ENCODE results near the gene GPR155. TPM values are rescaled to one million over a fixed set of nuclear protein-coding genes. Genes with fewer than 3 reads are reported as not detected.

The GPR155 gene
- total and polyA plus RNA-seq, 2 of the 4 experiments (the other 2 are of a cell fraction), result 2.3 to 3.4 TPM

GRCh38 chr2:174495365-174496012, 8.7 kb upstream of the GPR155 start:
- ATAC-seq (ENCODE audit: low read depth), result peak; percentile 59
- H2AK9ac ChIP-seq (replicated peaks; ENCODE audit: low read depth, low read length, poor library complexity), result no peak overlapping the region
- 0% methylated on average over 1 of the region's 5 CpGs; no CpG with 5 or more reads in 1 of the 2 experiments for WGBS, 2 experiments (ENCODE audit: extremely low coverage in 2 of 2, insufficient read length in 1 of 2)

More at GRCh38 chr2:174495365-174496012, 8.7 kb upstream of the GPR155 start:
- H3K27me3 ChIP-seq (ENCODE audit: control insufficient read depth, insufficient read depth, low read length), result peaks cover 6% of the 10 kb centered on the region; the same call in 1 of the 2 replicates
- no peak overlapping the region for H3K56ac ChIP-seq (ENCODE audit: extremely low read depth, insufficient read depth, low read length)
- H4K5ac ChIP-seq (ENCODE audit: low read depth, low read length), result no peak overlapping the region
- no peaks in the 10 kb centered on the region for H3K4me1 ChIP-seq (ENCODE audit: control insufficient read depth, insufficient read depth, low read length)
- no peak overlapping the region for H3K4me3 ChIP-seq (ENCODE audit: insufficient read depth, low read depth, low read length)
- no peak overlapping the region for H4K91ac ChIP-seq (ENCODE audit: insufficient read depth, low read depth, low read length)
- H2BK5ac ChIP-seq (ENCODE audit: low read depth, low read length, poor library complexity, severe bottlenecking), result no peak overlapping the region
- dilution Hi-C loops (cut with HindIII; ENCODE audit: low sequenced_read_pairs, unreplicated experiment) (no loop called here), intact Hi-C loops (cut with micrococcal nuclease) (no loop called here), in situ Hi-C loops (cut with MboI; ENCODE audit: low sequenced_read_pairs) (no loop called here)
- H3K18ac ChIP-seq (ENCODE audit: low read depth, low read length), result no peak overlapping the region
- H4K8ac ChIP-seq (ENCODE audit: low read depth in 2 of 2, low read length in 2 of 2), result no peak overlapping the region
- H2BK20ac ChIP-seq (ENCODE audit: low read depth, low read length), result no peak overlapping the region
- DNase-seq, result peak; percentile 7
- no peak overlapping the region for H2AFZ ChIP-seq (replicated peaks; ENCODE audit: low read length, poor library complexity)
- H3K23ac ChIP-seq (ENCODE audit: low read depth, low read length), result no peak overlapping the region
- no TSS peak for BruUV-seq (replicated peaks)
- no peak overlapping the region for H2AK5ac ChIP-seq (ENCODE audit: low read depth, low read length)
- no peak overlapping the region for H3K4ac ChIP-seq (ENCODE audit: low read depth, low read length)
- POLR2A ChIA-PET (ENCODE audit: unreplicated experiment), result no interaction called here
- H3K9me1 ChIP-seq (ENCODE audit: insufficient read depth, low read length), result no peaks in the 10 kb centered on the region
- H3K79me1 ChIP-seq (ENCODE audit: low read depth in 1 of 2, low read length in 2 of 2), result no peaks in the 10 kb centered on the region
- no peaks in the 10 kb centered on the region for H3K36me3 ChIP-seq (ENCODE audit: control insufficient read depth, insufficient read depth, low read length)
- no peak overlapping the region for H2BK15ac ChIP-seq (ENCODE audit: low read depth, low read length)
- H3K9ac ChIP-seq (ENCODE audit: low read depth, low read length), result no peak overlapping the region
- TF ChIP-seq RFX5 (IDR thresholded peaks at IDR 0.05; ENCODE audit: low read depth, low read length), result peak; percentile 72
- no peak for TF ChIP-seq RCOR1 (IDR thresholded peaks at IDR 0.05; ENCODE audit: insufficient replicate concordance, low read length)
- CTCF ChIA-PET, result no interaction called here
- no peak overlapping the region for H3K14ac ChIP-seq (replicated peaks; ENCODE audit: low read depth, low read length)
- no peak overlapping the region for H3K4me2 ChIP-seq (ENCODE audit: low read depth, low read length)
- H2BK120ac ChIP-seq (ENCODE audit: low read depth, low read length), result no peak overlapping the region
- no peaks in the 10 kb centered on the region for H3K9me3 ChIP-seq (ENCODE audit: control insufficient read depth, insufficient read depth, low read length)
- H4K20me1 ChIP-seq (ENCODE audit: insufficient read depth, low read length), result no peaks in the 10 kb centered on the region
- H3K27ac ChIP-seq (ENCODE audit: insufficient read depth, low read length), result no peak overlapping the region

Data from IMR-90 (cell line).